Heart right ventricle (tissue), 16 donors: ENCODE measurements around the gene DYNC2I2. TPM values are rescaled to one million over a fixed set of nuclear protein-coding genes. Genes with fewer than 3 reads are reported as not detected.
A peak's percentile ranks its signal among the peaks of the same experiment; 100 is the strongest.

Experiments
- ATAC-seq, 8 donors: fragments of 200-7000 bp; cut with Tn5 transposase; one replicate each; pipeline ENCODE4 v1.9.1; 2020; ENCODE audit warnings: mild to moderate bottlenecking in 8 of 8, moderate library complexity in 8 of 8, moderate number of reproducible peaks in 1 of 8
- DNase-seq, 2 donors: peaks; one replicate each; pipeline ENCODE4 v3.0.0-alpha.2; 2020
- H3K27ac ChIP-seq, 10 donors: fragments of 200-600 bp; sonication (generic) in 2 of 10; one replicate each; pipeline versions ENCODE4 v1.5.0 to v1.8.0; 2020 to 2022; ENCODE audit warnings: mild to moderate bottlenecking in 3 of 10
- H3K27me3 ChIP-seq, 7 donors: fragments of 200-600 bp; one replicate each; pipeline ENCODE4 v1.8.0; 2021 to 2022; ENCODE audit warnings: mild to moderate bottlenecking in 2 of 7
- H3K36me3 ChIP-seq, 9 donors: fragments of 200-600 bp; sonication (generic) in 1 of 9; one replicate each; pipeline versions ENCODE4 v1.5.0 to v1.8.0; 2020 to 2022; ENCODE audit warnings: mild to moderate bottlenecking in 2 of 9
- H3K4me1 ChIP-seq, 9 donors: fragments of 200-600 bp; sonication (generic) in 1 of 9; one replicate each; pipeline versions ENCODE4 v1.5.0 to v1.8.0; 2020 to 2022; ENCODE audit warnings: mild to moderate bottlenecking in 4 of 9
- H3K4me3 ChIP-seq, 10 donors: fragments of 200-600 bp; sonication (generic) in 2 of 10; one replicate each; pipeline versions ENCODE4 v1.5.0 to v1.8.0; 2020 to 2022; ENCODE audit warnings: mild to moderate bottlenecking in 7 of 10, moderate library complexity in 2 of 10
- H3K9me3 ChIP-seq, 11 donors: fragments of 200-600 bp in 10 of 11; sonication (generic) in 2 of 11; one replicate each; pipeline versions ENCODE4 v1.5.0 to v1.8.0; 2013 to 2022; ENCODE audit warnings: mild to moderate bottlenecking in 2 of 11, control low read depth in 1 of 11, moderate library complexity in 1 of 11
- CTCF ChIP-seq, 9 donors: fragments of 200-600 bp; sonication (generic) in 2 of 9; IDR thresholded peaks; one replicate each; pipeline versions ENCODE4 v1.5.0 to v1.8.0; 2021 to 2022; ENCODE audit warnings: antibody characterized with exemption in 9 of 9, mild to moderate bottlenecking in 5 of 9, moderate library complexity in 1 of 9
- WGBS, 2 donors: extraction: QIAGEN DNeasy Blood & Tissue Kit; methylation state at CpG; one replicate each; pipeline ENCODE4 v1.1.7; 2013; ENCODE audit warnings: inconsistent platforms in 1 of 2; 5-methylcytosine and 5-hydroxymethylcytosine counted together
- intact Hi-C, 10 donors: fragments of 100-400 bp; cut with DNase I; formaldehyde crosslinking; loops; one replicate each; pipeline versions ENCODE4 v1.11.1 to v1.14.2; 2022
- polyA plus RNA-seq, 2 donors: library from polyadenylated mRNA; stranded (reverse); fragments of 200-250 nt; gene quantifications; one replicate each; pipeline ENCODE4 v1.2.3, GENCODE V29; 2013
- total RNA-seq, 10 donors: library from RNA; stranded (reverse); fragmentation: NEBNext Ultra II Directional in 3 of 10; extraction: Animal tissue kit (Norgen Biotek cat#: 25700) in 3 of 10; gene quantifications; one replicate each; pipeline versions ENCODE4 v1.2.1 to v1.2.4, GENCODE V29; 2021 to 2023
- donor health status: Arrhythmogenic right ventricular cardiomyopathy.
- donor health status: ischemic (EF 13 %, LVEDD 7.1; RV severe dilation, severe dysfunction).
- donor health status: healthy with polysubstance abuse.
- donor health status: DM: no; HTN: yes; CAD: no.
- donor health status: DM: no; HTN: no; CAD: no.
- donor health status: ischemic (EF 25% LVEDD 6.9; RV normal size, moderate dysfunction).
- donor health status: ischemic (EF 25% LVEDD 5.7; RV mildly dilated, moderate dysfunction).
- donor health status: healthy.
- donor health status: DM: yes; HTN: yes; CAD: no.
- donor health status: Ischemic cardiomyopathy.
- donor health status: ischemic (EF 35%, LVEDD 5.7; RV mildly dilated, moderate dysfunction).
- donor health status: nonischemic (EF 11% LVEDD 7.7; RV severe dilation, severe dysfunction).
- donor health status: DM: yes; HTN: yes; CAD: no.
- donor health status: PGD.
- donor health status: ischemic (EF 29% LVEDD 5.4; RV normal size, mild dysfunction).
- donor health status: nonischemic (EF 23%, LVEDD 6.1; RV moderate dilation, normal function).

The DYNC2I2 gene
- total and polyA plus RNA-seq, 12 donors, result 22.1 to 83.2 (median 31.3) TPM

DNA sequence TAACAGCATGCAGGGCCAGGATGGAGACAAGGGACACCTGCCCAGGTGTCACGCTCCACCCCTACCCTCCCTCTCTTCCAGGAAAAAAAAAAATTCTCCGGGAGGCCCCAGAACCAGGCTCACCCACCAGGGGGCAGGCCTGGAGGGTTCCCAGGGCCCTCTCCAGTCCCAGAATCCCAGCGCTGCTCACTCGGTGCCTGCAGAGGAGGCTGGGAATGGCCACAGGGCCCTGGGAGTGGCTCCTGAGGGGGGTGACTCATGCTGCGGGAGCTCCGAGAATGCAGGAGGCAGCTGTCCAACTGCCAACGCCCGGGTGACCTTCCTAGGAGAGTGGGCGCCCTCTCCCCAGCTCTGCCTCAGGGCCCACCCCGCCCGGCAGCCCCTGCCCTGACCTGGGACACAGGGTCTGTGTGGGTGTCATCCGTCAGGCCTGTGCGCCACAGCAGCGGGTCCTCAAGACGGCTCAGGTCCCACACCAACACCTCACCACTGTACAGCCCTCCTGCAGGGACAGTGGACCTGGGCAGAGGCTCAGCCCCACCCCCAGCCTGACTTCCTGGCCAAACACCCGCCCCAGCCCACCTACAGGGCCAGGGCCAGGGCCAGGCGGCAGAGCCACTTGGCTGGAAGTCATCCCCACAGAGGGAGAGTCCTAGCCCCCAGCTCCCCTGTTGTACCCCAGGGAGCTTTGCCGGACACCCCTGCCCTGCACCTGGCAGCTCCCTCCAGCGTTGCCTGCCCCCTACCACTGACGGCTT lies 21.2 kb downstream of the DYNC2I2 start:
- intact Hi-C loops, result loop anchor here in 4 of 10 donors (5.0 to 10.0 kb wide), 3 partner anchors 49 to 273 kb away; partner anchors contain the start of gene SET (in 4 of the 4)
- H3K4me3 ChIP-seq, result peak overlapping the region; percentile 18 to 44 (median 38)
- ATAC-seq (peak; percentile 84 to 93 (median 92)), DNase-seq (peak; percentile 86 to 88)
- peak overlapping the region; percentile 78 to 97 (median 96) for H3K27ac ChIP-seq
- WGBS, 2 donors, result 15 to 28% methylated on average over 19 to 20 of the region's 20 CpGs
- no peaks in the 10 kb centered on the region for H3K9me3 ChIP-seq
- H3K36me3 ChIP-seq, result peaks cover 4 to 59% (median 39%) of the 10 kb centered on the region in 9 donors
- H3K27me3 ChIP-seq, result no peaks in the 10 kb centered on the region
- TF ChIP-seq CTCF (IDR thresholded peaks at IDR 0.05), result peak; percentile 47 to 84 (median 78)
- peaks cover 13 to 35% (median 20%) of the 10 kb centered on the region in 9 donors for H3K4me1 ChIP-seq

DNA sequence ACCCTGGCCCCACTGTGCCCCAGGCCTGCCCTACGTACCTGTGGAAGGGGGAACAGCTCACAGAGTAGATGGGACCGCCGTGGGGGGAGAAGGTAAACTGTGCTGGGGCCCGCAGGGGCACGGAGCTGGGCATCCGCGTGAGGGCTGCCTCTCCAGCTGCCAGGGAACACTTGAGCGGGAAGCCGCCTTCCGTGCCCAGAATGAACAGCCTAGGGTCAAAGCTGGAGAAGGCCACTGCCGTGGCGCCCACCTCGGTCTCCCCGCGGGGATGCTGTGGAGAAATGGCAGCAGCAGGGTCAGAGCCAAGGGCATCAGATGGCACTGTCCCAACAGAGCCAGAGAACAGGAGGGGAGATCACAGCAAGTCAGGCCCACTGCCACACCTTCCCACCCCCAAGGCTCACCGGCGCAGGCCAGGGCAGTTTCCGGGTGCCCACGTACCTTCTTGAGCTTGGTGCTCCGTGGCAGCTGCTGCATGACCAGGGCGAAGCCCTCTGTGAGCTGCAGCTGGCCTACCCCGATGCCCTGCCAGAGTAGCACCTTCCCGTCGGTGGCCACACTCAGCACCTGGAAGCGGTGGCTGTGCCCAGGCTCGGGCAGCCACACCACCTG lies 21.9 kb downstream of the DYNC2I2 start:
- intact Hi-C loops, result loop anchor here in 4 of 10 donors (5.0 to 10.0 kb wide), 3 partner anchors 50 to 272 kb away; partner anchors contain the start of gene SET (in 4 of the 4)
- TF ChIP-seq CTCF (IDR thresholded peaks at IDR 0.05), result no peak
- peaks cover 7 to 62% (median 46%) of the 10 kb centered on the region in 9 donors for H3K36me3 ChIP-seq

GRCh38 chr9:128634111-128634510 lies 22.5 kb downstream of the DYNC2I2 start:
- ATAC-seq (no peak), DNase-seq (no peak)
- Histone ChIP-seq H3K9me3 (no peaks in the 10 kb centered on the region), H3K4me1 (peaks cover 15 to 44% (median 26%) of the 10 kb centered on the region in 9 donors), H3K4me3 (no peak overlapping the region), H3K27ac (peak overlapping the region in 8 of 10 donors; percentile 94 to 97 (median 96)), H3K36me3 (peaks cover 7 to 63% (median 53%) of the 10 kb centered on the region in 9 donors), H3K27me3 (no peaks in the 10 kb centered on the region)
- no peak for TF ChIP-seq CTCF (IDR thresholded peaks at IDR 0.05)
- intact Hi-C loops, result loop anchor here in 3 of 10 donors (10.0 kb wide), 1 partner anchor 51 kb away; the partner anchor contains the start of gene SET (in 3 of the 3)
- WGBS, 2 donors, result 79 to 83% methylated on average over 10 of the region's 10 CpGs

More for the DNA sequence above, 21.9 kb downstream of the DYNC2I2 start:
- Histone ChIP-seq H3K27ac (peak overlapping the region; percentile 78 to 97 (median 96)), H3K4me3 (peak overlapping the region in 9 of 10 donors; percentile 18 to 44 (median 40)), H3K9me3 (no peaks in the 10 kb centered on the region), H3K27me3 (no peaks in the 10 kb centered on the region), H3K4me1 (peaks cover 13 to 38% (median 20%) of the 10 kb centered on the region in 9 donors)
- ATAC-seq (peak in 6 of 8 donors; percentile 4 to 13 (median 8)), DNase-seq (no peak)
- WGBS, 2 donors, result 48 to 61% methylated on average over 26 of the region's 26 CpGs

GRCh38 chr9:128633601-128634000 lies 23.0 kb downstream of the DYNC2I2 start:
- DNase-seq, result no peak
- TF ChIP-seq CTCF (IDR thresholded peaks at IDR 0.05), result no peak
- 84 to 89% methylated on average over 11 of the region's 11 CpGs for WGBS, 2 donors
- Histone ChIP-seq H3K4me3 (no peak overlapping the region), H3K27me3 (no peaks in the 10 kb centered on the region), H3K4me1 (peaks cover 19 to 49% (median 31%) of the 10 kb centered on the region in 9 donors), H3K36me3 (peaks cover 7 to 63% (median 58%) of the 10 kb centered on the region in 9 donors), H3K9me3 (no peaks in the 10 kb centered on the region), H3K27ac (peak overlapping the region in 2 of 10 donors; percentile 96 to 97)
- ATAC-seq, result no peak
- intact Hi-C loops, result loop anchor here in 3 of 10 donors (10.0 kb wide), 1 partner anchor 51 kb away; the partner anchor contains the start of gene SET (in 3 of the 3)
